ENCODE results near the gene BARX2.

DNA sequence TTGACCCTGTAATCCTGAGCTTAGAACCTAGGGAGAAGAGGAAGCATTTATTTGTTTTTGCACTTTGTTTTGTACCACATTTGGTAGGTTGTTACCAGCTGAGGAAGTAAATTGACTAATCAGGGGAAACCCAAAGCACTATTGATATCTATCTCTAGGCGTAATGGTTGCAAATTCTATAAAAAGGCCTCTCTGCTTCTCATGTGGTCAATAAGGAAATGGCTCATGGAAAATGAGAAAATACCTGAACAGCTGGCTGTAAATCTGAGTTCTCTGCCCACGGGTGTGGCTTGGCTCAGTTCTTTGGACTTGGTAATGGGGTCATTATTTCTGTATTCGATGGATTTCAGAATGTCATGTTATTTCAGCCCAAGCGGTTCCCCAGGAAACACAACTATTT, 42.4 kb downstream of the BARX2 start:
- TF ChIP-seq, protein P1, sequence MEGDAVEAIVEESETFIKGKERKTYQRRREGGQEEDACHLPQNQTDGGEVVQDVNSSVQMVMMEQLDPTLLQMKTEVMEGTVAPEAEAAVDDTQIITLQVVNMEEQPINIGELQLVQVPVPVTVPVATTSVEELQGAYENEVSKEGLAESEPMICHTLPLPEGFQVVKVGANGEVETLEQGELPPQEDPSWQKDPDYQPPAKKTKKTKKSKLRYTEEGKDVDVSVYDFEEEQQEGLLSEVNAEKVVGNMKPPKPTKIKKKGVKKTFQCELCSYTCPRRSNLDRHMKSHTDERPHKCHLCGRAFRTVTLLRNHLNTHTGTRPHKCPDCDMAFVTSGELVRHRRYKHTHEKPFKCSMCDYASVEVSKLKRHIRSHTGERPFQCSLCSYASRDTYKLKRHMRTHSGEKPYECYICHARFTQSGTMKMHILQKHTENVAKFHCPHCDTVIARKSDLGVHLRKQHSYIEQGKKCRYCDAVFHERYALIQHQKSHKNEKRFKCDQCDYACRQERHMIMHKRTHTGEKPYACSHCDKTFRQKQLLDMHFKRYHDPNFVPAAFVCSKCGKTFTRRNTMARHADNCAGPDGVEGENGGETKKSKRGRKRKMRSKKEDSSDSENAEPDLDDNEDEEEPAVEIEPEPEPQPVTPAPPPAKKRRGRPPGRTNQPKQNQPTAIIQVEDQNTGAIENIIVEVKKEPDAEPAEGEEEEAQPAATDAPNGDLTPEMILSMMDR (conservative IDR thresholded peaks at IDR 0.05), result no peak
- TF ChIP-seq EZH2 (IDR thresholded peaks at IDR 0.05; ENCODE audit: low read depth), result no peak

Measured in PC-9 (cell line).